Endothelial cell of umbilical vein (primary cell): ENCODE measurements around the gene HIC1. TPM values are rescaled to one million over a fixed set of nuclear protein-coding genes. Genes with fewer than 3 reads are reported as not detected.

Experiments
- BruUV-seq: library from RNA; stranded (reverse); fragments of 400-500 nt; replicated peaks from 2 replicates; lab custom pipeline; 2021; lab: Mats Ljungman, UMichigan
- CTCF ChIA-PET: fragments of 300-600, 350-600 bp; sonication (Branson Sonifier 250); formaldehyde crosslinking; loops from one replicate; lab custom pipeline; 2021; ENCODE audit warnings: antibody characterized with exemption, inconsistent platforms; lab: Charles Lee
- POLR2A ChIA-PET: fragments of 300-600, 350-600 bp; sonication (Branson Sonifier 250); formaldehyde crosslinking; loops from one replicate; lab custom pipeline; 2021; ENCODE audit warnings: antibody characterized with exemption, inconsistent platforms; lab: Charles Lee
- DNase-seq: peaks from one replicate; pipeline ENCODE4 v3.0.0-alpha.2; 2011; ENCODE audit warnings: low read depth, low spot score
- FAIRE-seq: peaks from 2 replicates; lab custom pipeline; 2011; peaks lifted over from hg19 to GRCh38; lab: Jason Lieb, UNC
- H2AFZ ChIP-seq: 2 replicates; pipeline ENCODE4 v1.6.0; 2012; ENCODE audit warnings: low read depth, low read length, control low read depth, inconsistent platforms
- H3K27ac ChIP-seq: 2 replicates; pipeline ENCODE4 v1.5.1; 2011; ENCODE audit warnings: low read depth, mild to moderate bottlenecking, control low read depth, low read length, moderate library complexity; ENCODE audit not compliant: insufficient read depth
- H3K27me3 ChIP-seq, 2 experiments: 2 replicates each; pipeline versions ENCODE4 v1.6.0 to v1.6.1; 2011; ENCODE audit warnings: low read length in 2 of 2, mixed read lengths in 1 of 2; ENCODE audit not compliant: control insufficient read depth in 2 of 2, insufficient read depth in 2 of 2
- H3K36me3 ChIP-seq, 2 experiments: 2 replicates in 1 of 2; 3 replicates in 1 of 2; pipeline ENCODE4 v1.5.1; 2011; ENCODE audit warnings: low read length in 2 of 2, mild to moderate bottlenecking in 1 of 2, moderate library complexity in 1 of 2; ENCODE audit not compliant: control insufficient read depth in 2 of 2, insufficient read depth in 2 of 2; ENCODE audit errors: extremely low read depth in 1 of 2
- H3K4me1 ChIP-seq: 3 replicates; pipeline ENCODE4 v1.5.1; 2011; ENCODE audit warnings: mild to moderate bottlenecking, low read length; ENCODE audit not compliant: control insufficient read depth, insufficient read depth; ENCODE audit errors: extremely low read depth
- H3K4me2 ChIP-seq: 2 replicates; pipeline ENCODE4 v1.6.1; 2011; ENCODE audit warnings: low read length, control low read depth, mixed read lengths; ENCODE audit not compliant: insufficient read depth
- H3K4me3 ChIP-seq, 3 experiments: fragments of 200-600 bp in 1 of 3; sonication (generic), shearing (Covaris generic) in 1 of 3; replicated peaks in 1 of 3; 2 replicates each; pipeline ENCODE4 v1.5.1; 2011 to 2016; ENCODE audit warnings: control low read depth in 3 of 3, low read length in 3 of 3, mild to moderate bottlenecking in 2 of 3, inconsistent platforms in 1 of 3, low read depth in 1 of 3, moderate library complexity in 1 of 3; ENCODE audit not compliant: insufficient read depth in 1 of 3
- H3K79me2 ChIP-seq: 2 replicates; pipeline ENCODE4 v1.6.0; 2012; ENCODE audit warnings: low read length, inconsistent platforms; ENCODE audit not compliant: control insufficient read depth, insufficient read depth
- H3K9ac ChIP-seq: replicated peaks from 2 replicates; pipeline ENCODE3; 2011; ENCODE audit warnings: low read length, control low read depth; ENCODE audit not compliant: insufficient read depth; ENCODE audit errors: extremely low read depth
- H3K9me1 ChIP-seq: replicated peaks from 3 replicates; pipeline ENCODE4 v1.6.0; 2011; ENCODE audit warnings: mild to moderate bottlenecking, low read length; ENCODE audit not compliant: control insufficient read depth, insufficient read depth; ENCODE audit errors: extremely low read depth
- H3K9me3 ChIP-seq: replicated peaks from 2 replicates; pipeline ENCODE4 v1.5.1; 2012; ENCODE audit warnings: low read length, inconsistent platforms; ENCODE audit not compliant: control insufficient read depth, insufficient read depth
- H4K20me1 ChIP-seq: replicated peaks from 2 replicates; pipeline ENCODE3; 2011; ENCODE audit warnings: mild to moderate bottlenecking, low read length; ENCODE audit not compliant: control insufficient read depth, insufficient read depth; ENCODE audit errors: extremely low read depth
- CTCF ChIP-seq, 2 donors: IDR thresholded peaks; 1 replicate in 1 of 2; 2 replicates in 1 of 2; pipeline ENCODE4 v1.5.1; 2011; ENCODE audit warnings: low read length in 2 of 2, mild to moderate bottlenecking in 2 of 2, moderate library complexity in 2 of 2, control low read depth in 1 of 2, inconsistent platforms in 1 of 2, low read depth in 1 of 2; ENCODE audit not compliant: insufficient read depth in 1 of 2; ENCODE audit errors: extremely low read depth in 1 of 2
- EZH2 ChIP-seq: IDR thresholded peaks from 2 replicates; pipeline ENCODE4 v1.6.1; 2012; ENCODE audit warnings: borderline replicate concordance, low read depth, mild to moderate bottlenecking, moderate library complexity, low read length, inconsistent platforms; ENCODE audit not compliant: severe bottlenecking
- FOS ChIP-seq: IDR thresholded peaks from 2 replicates; pipeline ENCODE4 v1.6.1; 2011; ENCODE audit warnings: mild to moderate bottlenecking, low read length, moderate library complexity, borderline replicate concordance; ENCODE audit not compliant: insufficient read depth
- GATA2 ChIP-seq: IDR thresholded peaks from 2 replicates; pipeline ENCODE4 v1.7.0; 2011; ENCODE audit warnings: low read depth, mild to moderate bottlenecking, moderate library complexity, mixed read lengths, low read length; ENCODE audit not compliant: insufficient read length, insufficient read depth
- JUN ChIP-seq: IDR thresholded peaks from 2 replicates; pipeline ENCODE4 v1.6.1; 2011; ENCODE audit warnings: borderline replicate concordance, low read depth; ENCODE audit not compliant: insufficient read length, insufficient read depth
- MAX ChIP-seq: IDR thresholded peaks from 2 replicates; pipeline ENCODE4 v1.6.1; 2011; ENCODE audit not compliant: insufficient read depth, insufficient read length
- MYC ChIP-seq: IDR thresholded peaks from one replicate; pipeline ENCODE4 v1.6.1; 2011; ENCODE audit warnings: mild to moderate bottlenecking, low read depth, low read length
- POLR2A ChIP-seq: IDR thresholded peaks from 2 replicates; pipeline ENCODE4 v1.6.1; 2012; ENCODE audit warnings: low read depth, mild to moderate bottlenecking, control low read depth, low read length
- POLR2AphosphoS5 ChIP-seq: IDR thresholded peaks from 2 replicates; pipeline ENCODE4 v1.6.1; 2012; ENCODE audit warnings: low read depth, mild to moderate bottlenecking, control low read depth, low read length, moderate library complexity; ENCODE audit not compliant: insufficient read depth
- dilution Hi-C: fragments of 300-500 bp; cut with MboI; formaldehyde crosslinking; loops from one replicate; pipeline ENCODE4 v1.15.0; 2019; ENCODE audit warnings: low sequenced_read_pairs; ENCODE audit not compliant: extremely low pct_ligation_motif_present
- intact Hi-C: fragments of 100-400 bp; cut with micrococcal nuclease; formaldehyde crosslinking; loops from one replicate; pipeline ENCODE4 v1.10.0; 2022
- polyA plus RNA-seq, 4 experiments: library from polyadenylated mRNA; depleted of rRNA in 3 of 4; stranded (reverse) in 3 of 4; unstranded in 1 of 4; fragments of >200 nt; gene quantifications; 2 replicates each; pipeline versions ENCODE4 v1.2.1 to v1.2.3, GENCODE V29; 2011 to 2012; ENCODE audit warnings: missing spikeins in 1 of 4
- total RNA-seq: library from RNA; stranded (reverse); gene quantifications from 2 replicates; pipeline ENCODE4 v1.2.3, GENCODE V29; 2021

Gene HIC1
- total and polyA plus RNA-seq, 2 donors (not counting 3 experiments of a cell fraction or from before 2014, with no cell fraction given), result 18.2 to 35.5 TPM

GRCh38 chr17:2105663-2106062 is 50.8 kb downstream of the HIC1 start:
- FAIRE-seq (no peak), DNase-seq (no peak)
- H3K9me1 ChIP-seq, result no peaks in the 10 kb centered on the region
- ChIA-PET CTCF (no interaction called here), POLR2A (no interaction called here)
- no peaks in the 10 kb centered on the region for H3K9me3 ChIP-seq
- H3K27me3 ChIP-seq, result no peaks in the 10 kb centered on the region
- BruUV-seq, result no TSS peak
- H4K20me1 ChIP-seq, result no peaks in the 10 kb centered on the region
- H3K27ac ChIP-seq, result no peak overlapping the region
- H3K79me2 ChIP-seq, result no peaks in the 10 kb centered on the region
- peaks cover 19% of the 10 kb centered on the region for H3K4me1 ChIP-seq
- no peaks in the 10 kb centered on the region for H3K36me3 ChIP-seq
- dilution Hi-C loops (no loop called here), intact Hi-C loops (no loop called here)
- no peak overlapping the region for H2AFZ ChIP-seq
- no peak overlapping the region for H3K4me3 ChIP-seq
- H3K4me2 ChIP-seq, result no peak overlapping the region
- TF ChIP-seq FOS (no peak), POLR2A (no peak), GATA2 (no peak), EZH2 (no peak), MYC (no peak), JUN (no peak), MAX (no peak), POLR2AphosphoS5 (no peak)
- no peak overlapping the region for H3K9ac ChIP-seq

- DNase-seq, result peak; percentile 55
- Histone ChIP-seq H3K79me2 (no peaks in the 10 kb centered on the region), H3K9me3 (no peaks in the 10 kb centered on the region), H2AFZ (peak overlapping the region; percentile 23), H3K4me3 (no peak overlapping the region), H3K4me2 (peak overlapping the region; percentile 46), H3K36me3 (no peaks in the 10 kb centered on the region), H3K27me3 (no peaks in the 10 kb centered on the region), H3K9ac (peak overlapping the region; percentile 13), H3K4me1 (peaks cover 19% of the 10 kb centered on the region), H3K27ac (peak overlapping the region; percentile 48), H4K20me1 (no peaks in the 10 kb centered on the region), H3K9me1 (no peaks in the 10 kb centered on the region)
- dilution Hi-C loops, result no loop called here
- intact Hi-C loops, result no loop called here
- FAIRE-seq, result peak; percentile 65
- TF ChIP-seq FOS (no peak), MAX (no peak), POLR2AphosphoS5 (no peak), GATA2 (no peak), POLR2A (no peak), EZH2 (no peak), MYC (no peak), CTCF (IDR thresholded peaks at IDR 0.05; ENCODE audit: extremely low read depth in 1 of 2, insufficient read depth in 1 of 2, low read depth in 1 of 2, low read length in 2 of 2) (no peak), JUN (no peak)
- POLR2A ChIA-PET, result no interaction called here
- CTCF ChIA-PET, result interaction anchor here (0.7 to 1.7 kb wide), 5 partner anchors 14 to 138 kb away, joined by 3 to 6 read pairs (median 4); no protein-coding TSS in a partner anchor
- BruUV-seq, result no TSS peak
Measured at GRCh38 chr17:2106308-2106955, 51.5 kb downstream of the HIC1 start.
